Endothelial cell of umbilical vein (primary cell): ENCODE measurements around the gene SLC26A6. TPM values are rescaled to one million over a fixed set of nuclear protein-coding genes. Genes with fewer than 3 reads are reported as not detected.

Experiments
- BruUV-seq: library from RNA; stranded (reverse); fragments of 400-500 nt; replicated peaks from 2 replicates; lab custom pipeline; 2021; lab: Mats Ljungman, UMichigan
- CTCF ChIA-PET: fragments of 300-600, 350-600 bp; sonication (Branson Sonifier 250); formaldehyde crosslinking; loops from one replicate; lab custom pipeline; 2021; ENCODE audit warnings: antibody characterized with exemption, inconsistent platforms; lab: Charles Lee
- POLR2A ChIA-PET: fragments of 300-600, 350-600 bp; sonication (Branson Sonifier 250); formaldehyde crosslinking; loops from one replicate; lab custom pipeline; 2021; ENCODE audit warnings: antibody characterized with exemption, inconsistent platforms; lab: Charles Lee
- DNase-seq: peaks from one replicate; pipeline ENCODE4 v3.0.0-alpha.2; 2011; ENCODE audit warnings: low read depth, low spot score
- FAIRE-seq: peaks from 2 replicates; lab custom pipeline; 2011; peaks lifted over from hg19 to GRCh38; lab: Jason Lieb, UNC
- H2AFZ ChIP-seq: 2 replicates; pipeline ENCODE4 v1.6.0; 2012; ENCODE audit warnings: low read depth, low read length, control low read depth, inconsistent platforms
- H3K27ac ChIP-seq: 2 replicates; pipeline ENCODE4 v1.5.1; 2011; ENCODE audit warnings: low read depth, mild to moderate bottlenecking, control low read depth, low read length, moderate library complexity; ENCODE audit not compliant: insufficient read depth
- H3K27me3 ChIP-seq, 2 experiments: 2 replicates each; pipeline versions ENCODE4 v1.6.0 to v1.6.1; 2011; ENCODE audit warnings: low read length in 2 of 2, mixed read lengths in 1 of 2; ENCODE audit not compliant: control insufficient read depth in 2 of 2, insufficient read depth in 2 of 2
- H3K36me3 ChIP-seq, 2 experiments: 2 replicates in 1 of 2; 3 replicates in 1 of 2; pipeline ENCODE4 v1.5.1; 2011; ENCODE audit warnings: low read length in 2 of 2, mild to moderate bottlenecking in 1 of 2, moderate library complexity in 1 of 2; ENCODE audit not compliant: control insufficient read depth in 2 of 2, insufficient read depth in 2 of 2; ENCODE audit errors: extremely low read depth in 1 of 2
- H3K4me1 ChIP-seq: 3 replicates; pipeline ENCODE4 v1.5.1; 2011; ENCODE audit warnings: mild to moderate bottlenecking, low read length; ENCODE audit not compliant: control insufficient read depth, insufficient read depth; ENCODE audit errors: extremely low read depth
- H3K4me2 ChIP-seq: 2 replicates; pipeline ENCODE4 v1.6.1; 2011; ENCODE audit warnings: low read length, control low read depth, mixed read lengths; ENCODE audit not compliant: insufficient read depth
- H3K4me3 ChIP-seq, 3 experiments: fragments of 200-600 bp in 1 of 3; sonication (generic), shearing (Covaris generic) in 1 of 3; replicated peaks in 1 of 3; 2 replicates each; pipeline ENCODE4 v1.5.1; 2011 to 2016; ENCODE audit warnings: control low read depth in 3 of 3, low read length in 3 of 3, mild to moderate bottlenecking in 2 of 3, inconsistent platforms in 1 of 3, low read depth in 1 of 3, moderate library complexity in 1 of 3; ENCODE audit not compliant: insufficient read depth in 1 of 3
- H3K79me2 ChIP-seq: 2 replicates; pipeline ENCODE4 v1.6.0; 2012; ENCODE audit warnings: low read length, inconsistent platforms; ENCODE audit not compliant: control insufficient read depth, insufficient read depth
- H3K9ac ChIP-seq: replicated peaks from 2 replicates; pipeline ENCODE3; 2011; ENCODE audit warnings: low read length, control low read depth; ENCODE audit not compliant: insufficient read depth; ENCODE audit errors: extremely low read depth
- H3K9me1 ChIP-seq: replicated peaks from 3 replicates; pipeline ENCODE4 v1.6.0; 2011; ENCODE audit warnings: mild to moderate bottlenecking, low read length; ENCODE audit not compliant: control insufficient read depth, insufficient read depth; ENCODE audit errors: extremely low read depth
- H3K9me3 ChIP-seq: replicated peaks from 2 replicates; pipeline ENCODE4 v1.5.1; 2012; ENCODE audit warnings: low read length, inconsistent platforms; ENCODE audit not compliant: control insufficient read depth, insufficient read depth
- H4K20me1 ChIP-seq: replicated peaks from 2 replicates; pipeline ENCODE3; 2011; ENCODE audit warnings: mild to moderate bottlenecking, low read length; ENCODE audit not compliant: control insufficient read depth, insufficient read depth; ENCODE audit errors: extremely low read depth
- EZH2 ChIP-seq: IDR thresholded peaks from 2 replicates; pipeline ENCODE4 v1.6.1; 2012; ENCODE audit warnings: borderline replicate concordance, low read depth, mild to moderate bottlenecking, moderate library complexity, low read length, inconsistent platforms; ENCODE audit not compliant: severe bottlenecking
- FOS ChIP-seq: IDR thresholded peaks from 2 replicates; pipeline ENCODE4 v1.6.1; 2011; ENCODE audit warnings: mild to moderate bottlenecking, low read length, moderate library complexity, borderline replicate concordance; ENCODE audit not compliant: insufficient read depth
- GATA2 ChIP-seq: IDR thresholded peaks from 2 replicates; pipeline ENCODE4 v1.7.0; 2011; ENCODE audit warnings: low read depth, mild to moderate bottlenecking, moderate library complexity, mixed read lengths, low read length; ENCODE audit not compliant: insufficient read length, insufficient read depth
- JUN ChIP-seq: IDR thresholded peaks from 2 replicates; pipeline ENCODE4 v1.6.1; 2011; ENCODE audit warnings: borderline replicate concordance, low read depth; ENCODE audit not compliant: insufficient read length, insufficient read depth
- MYC ChIP-seq: IDR thresholded peaks from one replicate; pipeline ENCODE4 v1.6.1; 2011; ENCODE audit warnings: mild to moderate bottlenecking, low read depth, low read length
- POLR2A ChIP-seq: IDR thresholded peaks from 2 replicates; pipeline ENCODE4 v1.6.1; 2012; ENCODE audit warnings: low read depth, mild to moderate bottlenecking, control low read depth, low read length
- POLR2AphosphoS5 ChIP-seq: IDR thresholded peaks from 2 replicates; pipeline ENCODE4 v1.6.1; 2012; ENCODE audit warnings: low read depth, mild to moderate bottlenecking, control low read depth, low read length, moderate library complexity; ENCODE audit not compliant: insufficient read depth
- dilution Hi-C: fragments of 300-500 bp; cut with MboI; formaldehyde crosslinking; loops from one replicate; pipeline ENCODE4 v1.15.0; 2019; ENCODE audit warnings: low sequenced_read_pairs; ENCODE audit not compliant: extremely low pct_ligation_motif_present
- intact Hi-C: fragments of 100-400 bp; cut with micrococcal nuclease; formaldehyde crosslinking; loops from one replicate; pipeline ENCODE4 v1.10.0; 2022
- polyA plus RNA-seq, 4 experiments: library from polyadenylated mRNA; depleted of rRNA in 3 of 4; stranded (reverse) in 3 of 4; unstranded in 1 of 4; fragments of >200 nt; gene quantifications; 2 replicates each; pipeline versions ENCODE4 v1.2.1 to v1.2.3, GENCODE V29; 2011 to 2012; ENCODE audit warnings: missing spikeins in 1 of 4
- total RNA-seq: library from RNA; stranded (reverse); gene quantifications from 2 replicates; pipeline ENCODE4 v1.2.3, GENCODE V29; 2021
- TF ChIP-seq, protein P1 (sequence below), 2 donors: IDR thresholded peaks; 1 replicate in 1 of 2; 2 replicates in 1 of 2; pipeline ENCODE4 v1.5.1; 2011; ENCODE audit warnings: low read length in 2 of 2, mild to moderate bottlenecking in 2 of 2, moderate library complexity in 2 of 2, control low read depth in 1 of 2, inconsistent platforms in 1 of 2, low read depth in 1 of 2; ENCODE audit not compliant: insufficient read depth in 1 of 2; ENCODE audit errors: extremely low read depth in 1 of 2
- TF ChIP-seq, protein P2 (sequence below): IDR thresholded peaks from 2 replicates; pipeline ENCODE4 v1.6.1; 2011; ENCODE audit not compliant: insufficient read depth, insufficient read length

The SLC26A6 gene
- total and polyA plus RNA-seq, 2 donors (not counting 3 experiments of a cell fraction or from before 2014, with no cell fraction given), result 31.0 to 32.2 TPM

- Histone ChIP-seq H3K79me2 (no peaks in the 10 kb centered on the region), H4K20me1 (no peaks in the 10 kb centered on the region), H3K9me3 (no peaks in the 10 kb centered on the region), H3K4me1 (peaks cover 3% of the 10 kb centered on the region), H2AFZ (no peak overlapping the region), H3K9me1 (no peaks in the 10 kb centered on the region), H3K9ac (no peak overlapping the region), H3K4me2 (no peak overlapping the region), H3K4me3 (no peak overlapping the region), H3K27ac (no peak overlapping the region), H3K27me3 (no peaks in the 10 kb centered on the region), H3K36me3 (peaks cover 0 to 41% of the 10 kb centered on the region in 2 experiments)
- POLR2A ChIA-PET, result no interaction called here
- FAIRE-seq, result no peak
- intact Hi-C loops, result no loop called here
- TF ChIP-seq MYC, result no peak
- CTCF ChIA-PET, result no interaction called here
- BruUV-seq, result no TSS peak
- no peak for DNase-seq
- dilution Hi-C loops, result no loop called here
Measured at GRCh38 chr3:48629894-48630293, 5.4 kb downstream of the SLC26A6 start.

DNA sequence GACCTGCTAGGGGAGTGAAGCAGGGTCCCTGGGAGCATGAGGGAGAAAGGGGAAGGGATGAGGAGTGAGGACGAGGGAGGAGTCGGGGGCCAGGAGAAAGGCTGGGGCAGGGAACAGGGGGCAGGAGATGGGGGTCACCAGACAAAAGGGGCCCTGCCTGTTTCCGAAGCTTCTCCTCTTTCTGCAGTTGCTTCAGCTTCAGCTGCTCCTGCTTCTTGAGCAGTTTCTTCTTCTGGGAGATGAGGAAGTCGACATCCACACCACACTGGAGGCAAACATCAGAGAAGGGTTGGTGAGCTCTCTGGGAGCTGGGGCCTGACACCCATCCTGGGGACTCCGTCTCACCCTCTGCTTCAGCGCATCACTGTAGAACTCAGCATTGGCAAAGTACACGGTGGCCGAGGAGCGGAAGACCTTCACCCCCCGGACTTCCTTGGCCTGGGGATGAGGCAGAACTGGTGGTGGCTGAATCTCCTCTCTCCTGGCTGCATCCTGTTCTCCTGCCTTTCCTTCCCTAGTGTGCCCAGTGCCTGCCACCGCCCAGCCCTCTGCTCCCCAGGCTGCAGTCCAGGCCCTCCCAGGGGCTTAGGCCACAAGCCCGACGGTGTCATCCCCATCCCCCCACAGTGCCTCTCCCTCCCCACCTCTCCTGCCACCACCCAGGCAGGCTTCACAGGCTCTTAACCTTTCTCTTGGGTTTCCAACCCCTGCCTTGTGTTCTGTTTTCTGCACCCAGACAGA, 6.8 kb downstream of the SLC26A6 start:
- FAIRE-seq (no peak), DNase-seq (no peak)
- Histone ChIP-seq H3K4me2 (no peak overlapping the region), H3K9ac (no peak overlapping the region), H3K27ac (no peak overlapping the region), H3K4me3 (no peak overlapping the region), H3K9me1 (no peaks in the 10 kb centered on the region), H3K4me1 (no peaks in the 10 kb centered on the region), H2AFZ (no peak overlapping the region), H4K20me1 (no peaks in the 10 kb centered on the region), H3K27me3 (no peaks in the 10 kb centered on the region), H3K79me2 (no peaks in the 10 kb centered on the region), H3K36me3 (peaks cover 0 to 39% of the 10 kb centered on the region in 2 experiments), H3K9me3 (no peaks in the 10 kb centered on the region)
- dilution Hi-C loops, result no loop called here
- no TSS peak for BruUV-seq
- CTCF ChIA-PET, result no interaction called here
- TF ChIP-seq, protein P1, sequence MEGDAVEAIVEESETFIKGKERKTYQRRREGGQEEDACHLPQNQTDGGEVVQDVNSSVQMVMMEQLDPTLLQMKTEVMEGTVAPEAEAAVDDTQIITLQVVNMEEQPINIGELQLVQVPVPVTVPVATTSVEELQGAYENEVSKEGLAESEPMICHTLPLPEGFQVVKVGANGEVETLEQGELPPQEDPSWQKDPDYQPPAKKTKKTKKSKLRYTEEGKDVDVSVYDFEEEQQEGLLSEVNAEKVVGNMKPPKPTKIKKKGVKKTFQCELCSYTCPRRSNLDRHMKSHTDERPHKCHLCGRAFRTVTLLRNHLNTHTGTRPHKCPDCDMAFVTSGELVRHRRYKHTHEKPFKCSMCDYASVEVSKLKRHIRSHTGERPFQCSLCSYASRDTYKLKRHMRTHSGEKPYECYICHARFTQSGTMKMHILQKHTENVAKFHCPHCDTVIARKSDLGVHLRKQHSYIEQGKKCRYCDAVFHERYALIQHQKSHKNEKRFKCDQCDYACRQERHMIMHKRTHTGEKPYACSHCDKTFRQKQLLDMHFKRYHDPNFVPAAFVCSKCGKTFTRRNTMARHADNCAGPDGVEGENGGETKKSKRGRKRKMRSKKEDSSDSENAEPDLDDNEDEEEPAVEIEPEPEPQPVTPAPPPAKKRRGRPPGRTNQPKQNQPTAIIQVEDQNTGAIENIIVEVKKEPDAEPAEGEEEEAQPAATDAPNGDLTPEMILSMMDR (IDR thresholded peaks at IDR 0.05; ENCODE audit: extremely low read depth in 1 of 2, insufficient read depth in 1 of 2, low read depth in 1 of 2, low read length in 2 of 2), result no peak
- TF ChIP-seq EZH2, result no peak
- no peak for TF ChIP-seq POLR2AphosphoS5
- no peak for TF ChIP-seq GATA2
- TF ChIP-seq JUN, result no peak
- TF ChIP-seq MYC, result no peak
- TF ChIP-seq, protein P2, sequence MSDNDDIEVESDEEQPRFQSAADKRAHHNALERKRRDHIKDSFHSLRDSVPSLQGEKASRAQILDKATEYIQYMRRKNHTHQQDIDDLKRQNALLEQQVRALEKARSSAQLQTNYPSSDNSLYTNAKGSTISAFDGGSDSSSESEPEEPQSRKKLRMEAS, result no peak
- no peak for TF ChIP-seq FOS
- TF ChIP-seq POLR2A, result no peak
- intact Hi-C loops, result no loop called here
- POLR2A ChIA-PET, result no interaction called here
